DMS79 (cell line): ENCODE results near the gene SLC16A10.
"Not testable (repeated sequence)": the region's sequence is repeated elsewhere in the genome, so short reads cannot be mapped to it uniquely, and the experiment has no call there.

Source experiments
- DNase-seq: peaks from one replicate; lab custom pipeline; 2025; lab: John Stamatoyannopoulos, UW

The SLC16A10 gene

DNA sequence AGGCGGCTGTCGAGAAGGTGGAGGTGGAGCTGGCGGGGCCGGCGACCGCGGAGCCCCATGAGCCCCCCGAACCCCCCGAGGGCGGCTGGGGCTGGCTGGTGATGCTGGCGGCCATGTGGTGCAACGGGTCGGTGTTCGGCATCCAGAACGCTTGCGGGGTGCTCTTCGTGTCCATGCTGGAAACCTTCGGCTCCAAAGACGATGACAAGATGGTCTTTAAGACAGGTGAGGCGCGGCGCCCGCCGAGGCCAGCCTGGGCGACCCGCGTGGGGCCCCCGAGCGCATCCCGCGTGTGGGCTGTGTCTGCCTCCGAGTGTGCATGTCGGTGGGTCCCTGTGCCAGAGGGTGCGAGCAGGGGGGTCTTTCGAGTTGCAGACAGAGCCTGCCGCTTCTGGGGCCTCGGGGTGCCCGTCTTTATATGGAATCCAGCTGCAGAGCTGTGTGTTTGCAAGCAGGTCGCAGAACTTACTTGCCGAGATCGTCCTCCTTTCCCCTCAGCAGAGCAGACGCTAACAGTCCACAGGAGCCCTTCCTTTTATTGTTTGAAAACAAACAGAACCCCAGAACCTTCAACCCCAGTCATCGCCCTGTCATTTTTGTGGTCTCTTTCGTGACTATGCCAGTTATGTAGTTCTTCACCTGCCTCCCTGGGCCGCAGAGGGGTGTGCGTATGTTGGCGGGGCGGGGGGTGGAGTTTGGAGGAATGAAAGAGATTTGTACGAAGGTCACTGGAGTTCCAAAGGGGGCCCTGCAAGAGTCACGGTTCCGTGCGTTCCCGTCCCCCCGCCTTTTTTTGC, 766 bp downstream of the SLC16A10 start:
- peak; percentile 3 for DNase-seq

DNA sequence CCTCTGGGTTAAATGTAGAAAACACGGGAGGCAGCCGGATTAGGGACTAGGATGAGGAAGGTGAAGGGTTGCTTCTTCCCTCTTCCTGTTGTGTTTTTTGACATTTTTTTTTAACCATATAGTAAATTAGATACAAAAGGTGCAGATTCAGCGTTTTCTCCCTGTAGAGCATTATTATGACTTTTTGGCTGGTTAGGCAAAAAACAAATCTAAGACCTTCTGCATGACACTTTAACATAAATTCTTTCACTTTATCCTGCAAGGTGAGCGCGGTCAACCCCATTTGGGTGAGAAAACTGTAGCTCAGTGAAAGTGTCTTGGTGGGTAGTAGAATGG, 1.3 kb downstream of the SLC16A10 start:
- no peak for DNase-seq

DNA sequence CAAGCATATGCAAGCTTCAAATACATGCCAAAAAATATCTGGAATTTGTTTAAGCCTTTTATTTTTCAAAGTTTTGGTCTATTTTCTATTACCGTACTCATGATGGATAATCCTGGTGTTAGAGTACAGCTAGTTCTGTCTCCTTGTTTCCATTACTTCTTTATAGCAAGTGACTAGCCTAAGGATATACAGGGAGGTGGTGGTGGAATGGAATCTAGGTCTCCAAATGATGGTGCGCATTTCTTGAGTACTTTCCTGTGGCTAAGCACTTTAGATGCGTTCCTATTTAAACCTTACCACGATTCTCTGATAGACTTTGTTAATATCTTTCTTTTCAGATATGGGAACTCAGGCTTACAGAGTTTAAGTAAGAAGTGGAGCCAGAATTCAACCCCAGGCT, 3.5 kb downstream of the SLC16A10 start:
- no peak for DNase-seq

DNA sequence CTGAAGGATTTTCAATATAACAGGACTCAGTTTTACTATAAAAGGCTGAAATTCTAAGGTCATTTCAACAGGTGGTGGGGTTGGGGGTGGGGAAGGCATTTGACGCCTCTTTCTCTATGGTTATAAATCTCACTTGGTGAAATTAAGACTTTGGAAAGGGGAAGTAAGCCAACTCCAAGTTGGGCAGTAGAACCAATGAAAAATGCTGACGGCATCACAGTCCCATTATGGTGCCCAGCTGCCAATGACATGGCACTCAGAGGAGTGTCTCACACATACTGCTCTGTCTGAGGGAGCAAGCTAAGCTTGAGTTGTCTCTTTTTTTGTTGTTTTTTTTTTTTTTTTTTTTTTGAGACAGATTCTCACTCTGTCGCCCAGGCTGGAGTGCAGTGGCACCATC, 4.7 kb downstream of the SLC16A10 start:
- DNase-seq, result no peak

DNA sequence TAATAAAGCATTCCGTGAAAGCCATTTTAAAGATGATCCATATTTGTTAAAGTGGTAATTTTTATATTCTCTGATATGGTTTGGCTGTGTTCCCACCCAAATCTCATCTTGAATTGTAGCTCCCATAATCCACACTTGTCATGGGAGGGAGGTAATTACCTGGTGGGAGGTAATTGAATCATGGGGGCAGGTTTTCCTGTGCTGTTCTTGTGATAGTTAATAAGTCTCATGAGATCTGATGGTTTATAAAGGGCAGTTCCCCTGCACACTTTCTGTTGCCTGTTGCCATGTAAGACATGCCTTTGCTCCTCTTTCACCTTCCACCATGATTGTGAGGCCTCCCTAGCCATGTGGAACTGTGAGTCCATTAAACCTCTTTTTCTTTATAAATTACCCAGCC, 8.2 kb downstream of the SLC16A10 start:
- not testable (repeated sequence) for DNase-seq

DNA sequence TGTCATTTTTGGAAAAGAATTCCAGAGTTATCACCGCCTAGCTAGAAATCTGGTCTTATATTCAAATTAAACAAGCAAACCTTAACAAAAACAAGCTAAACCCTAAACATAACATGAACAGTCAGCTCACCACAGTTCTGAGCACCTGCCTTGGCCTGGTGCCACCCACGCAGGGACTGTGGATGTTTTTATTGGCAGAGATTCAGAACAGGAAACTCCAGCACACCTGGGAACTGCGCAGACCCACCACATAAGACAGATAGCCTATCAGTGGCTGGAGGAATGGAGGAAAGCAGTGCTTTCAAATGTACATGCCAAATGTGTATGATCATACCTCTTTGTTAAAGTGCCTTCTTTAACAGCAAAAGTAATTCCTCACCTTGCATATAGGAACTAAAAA, 8.9 kb downstream of the SLC16A10 start:
- DNase-seq, result peak; percentile 77

DNA sequence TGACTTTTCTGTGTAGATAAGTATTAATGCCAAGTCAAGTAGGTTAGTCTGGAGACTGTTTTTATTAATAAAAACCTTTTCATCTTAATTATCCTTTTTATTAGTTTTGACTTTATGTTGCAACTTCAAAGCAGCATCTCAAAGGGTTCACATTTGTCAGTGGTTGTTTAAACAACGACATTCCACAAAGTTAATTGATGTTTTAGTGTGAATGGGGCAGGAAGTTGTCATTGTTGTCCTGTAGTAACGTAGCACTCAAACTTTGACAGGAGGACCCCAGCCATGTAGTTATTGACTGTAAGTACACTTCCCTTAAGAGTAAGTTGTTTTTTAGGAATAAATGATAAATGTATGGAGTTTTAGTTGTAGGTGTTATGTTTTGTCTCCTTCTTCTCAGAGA, 11.3 kb downstream of the SLC16A10 start:
- DNase-seq, result no peak

DNA sequence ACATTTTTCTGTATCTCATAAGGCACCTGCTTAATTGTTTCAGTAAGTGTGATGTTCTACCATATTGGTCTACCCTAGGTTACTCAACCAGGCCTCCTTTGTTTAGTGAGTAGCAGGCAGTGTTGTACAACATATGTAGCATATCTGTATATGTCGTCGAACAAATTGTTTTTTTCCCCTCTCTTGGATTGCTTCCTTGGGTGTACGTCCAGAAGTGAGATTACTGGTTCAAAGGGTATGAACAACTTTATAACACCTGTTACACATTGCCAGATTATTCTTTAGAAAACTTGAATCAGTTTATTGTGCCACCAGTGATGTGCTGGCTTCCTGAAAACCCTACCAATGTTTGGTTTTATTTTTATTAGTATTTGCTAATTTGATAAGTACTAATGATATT, 14.7 kb downstream of the SLC16A10 start:
- no peak for DNase-seq

DNA sequence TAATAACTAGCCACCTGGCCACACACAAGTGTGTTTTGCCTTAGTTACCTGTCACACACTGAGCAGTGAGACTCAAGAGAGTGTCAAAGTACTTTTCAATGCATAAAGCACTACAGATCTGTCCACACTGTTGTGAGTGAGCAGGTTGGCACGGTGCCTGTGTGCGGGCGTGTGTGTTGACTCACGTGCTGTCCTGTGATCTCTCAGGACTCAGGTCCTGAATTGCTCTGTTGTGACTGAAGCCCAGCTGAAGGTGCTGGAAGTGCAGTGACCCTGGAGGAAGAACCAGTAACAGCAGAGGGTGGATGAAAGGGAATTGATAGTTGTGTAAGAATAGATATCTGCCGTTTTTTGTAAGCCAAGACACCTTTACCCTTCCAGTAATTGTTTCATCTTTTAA, 18.3 kb downstream of the SLC16A10 start:
- peak; percentile 80 for DNase-seq

DNA sequence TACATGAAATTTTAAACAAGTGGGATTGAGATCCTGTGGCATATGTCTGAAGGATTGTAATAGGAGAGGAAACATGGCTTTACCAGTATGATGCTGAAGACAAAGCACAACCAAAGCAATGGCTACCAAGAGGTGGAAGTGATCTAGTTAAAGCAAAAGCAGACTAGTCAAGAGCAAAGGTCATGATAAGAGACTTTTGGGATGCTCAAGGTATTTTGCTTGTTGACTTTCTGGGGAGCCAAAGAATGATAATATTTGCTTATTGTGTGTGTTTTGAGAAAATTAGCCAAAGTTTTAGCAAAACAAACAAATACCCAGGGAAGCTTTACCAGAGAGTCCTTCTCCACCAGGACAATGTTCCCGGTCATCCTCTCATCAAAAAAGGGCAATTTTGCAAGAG, 20.3 kb downstream of the SLC16A10 start:
- DNase-seq, result no peak

DNA sequence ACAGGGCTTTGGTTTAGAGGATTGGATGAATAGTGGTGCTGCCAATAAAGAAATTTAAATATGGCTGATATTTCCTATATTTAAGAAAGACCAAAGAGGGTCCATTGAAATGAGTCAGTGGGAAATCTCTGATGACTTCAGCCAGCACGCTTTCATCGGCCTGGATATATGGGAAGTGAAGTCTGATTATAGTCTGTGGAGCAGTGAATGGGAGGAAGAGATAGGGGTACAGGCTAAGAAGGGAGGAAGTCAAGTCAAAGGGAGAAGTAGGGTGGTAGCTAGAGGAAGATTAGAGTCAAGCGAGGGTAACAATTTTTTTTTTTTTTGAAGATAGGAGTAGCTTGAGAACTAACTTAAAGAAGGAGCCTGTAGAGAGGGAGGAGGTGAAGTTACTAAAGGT, 22.7 kb downstream of the SLC16A10 start:
- DNase-seq, result no peak

DNA sequence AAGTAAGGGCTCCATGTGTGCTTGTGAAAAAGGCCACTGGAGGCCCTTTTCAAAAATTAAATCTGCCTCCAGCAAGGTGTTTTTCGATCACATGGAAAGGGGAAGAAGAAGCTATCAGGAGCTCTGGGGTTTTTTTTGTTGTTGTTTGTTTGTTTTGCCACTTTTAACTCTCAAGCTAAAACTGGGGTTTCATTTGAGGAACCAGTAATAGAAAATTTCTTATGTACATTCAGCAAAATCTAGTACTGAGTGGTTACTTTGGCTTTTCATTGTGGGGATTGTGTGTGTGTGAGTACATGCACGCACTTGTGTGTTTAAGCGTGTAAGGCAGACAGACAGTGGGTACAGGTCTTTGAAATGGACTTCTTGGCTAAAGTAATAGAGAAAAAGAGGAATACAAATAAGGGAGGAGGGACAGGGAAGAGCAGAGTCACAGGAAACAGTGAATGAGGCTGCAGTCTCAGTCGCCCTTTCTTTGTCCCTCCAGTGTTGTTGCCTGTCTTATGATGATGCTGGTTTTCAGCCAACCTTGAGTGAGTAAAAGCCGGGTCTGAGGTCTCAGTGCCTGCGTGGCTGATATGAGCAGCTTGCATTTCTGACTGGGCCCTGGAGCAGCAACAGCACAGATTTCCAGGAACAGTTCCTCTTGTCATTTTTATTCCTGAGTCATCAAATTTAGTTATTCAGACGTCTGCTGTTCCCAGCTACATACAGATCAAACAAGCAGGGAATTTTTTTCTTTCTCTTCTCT, 26.2 kb downstream of the SLC16A10 start:
- no peak for DNase-seq

DNA sequence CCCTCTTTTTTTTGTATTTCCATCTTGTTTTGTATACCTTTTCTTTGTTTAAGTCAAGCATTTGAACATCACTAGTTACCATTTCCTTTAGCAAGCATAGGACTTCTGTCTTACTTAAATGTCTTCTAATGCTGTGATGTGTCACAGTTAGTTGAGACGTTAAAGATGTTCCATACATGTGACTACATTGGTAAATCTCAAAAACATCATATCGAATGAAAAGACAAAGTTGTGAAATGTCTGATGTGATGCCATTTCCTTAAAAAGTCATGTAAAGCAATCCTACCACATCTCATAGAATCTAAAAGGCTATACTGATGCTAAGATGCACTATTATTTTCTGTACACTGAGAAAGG, 26.8 kb downstream of the SLC16A10 start:
- DNase-seq, result no peak

DNA sequence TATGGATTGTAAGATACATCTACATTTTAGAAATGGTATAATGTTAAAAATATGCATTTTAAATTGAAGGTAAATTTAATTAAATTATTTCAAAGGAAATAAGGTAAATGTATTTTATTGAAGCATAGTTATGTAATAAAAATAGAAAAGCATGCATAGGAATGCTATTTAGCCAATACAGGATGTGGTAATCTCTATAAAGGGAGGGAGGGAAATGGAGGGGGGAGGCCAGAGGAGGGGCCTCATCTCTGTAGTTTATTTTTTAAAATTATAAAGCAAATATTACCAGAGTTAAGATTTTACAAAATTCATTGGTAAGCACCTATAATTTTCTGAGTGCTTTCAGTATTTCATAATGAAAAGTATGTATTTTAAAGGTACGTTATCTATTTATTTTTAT, 27.2 kb downstream of the SLC16A10 start:
- DNase-seq, result no peak

DNA sequence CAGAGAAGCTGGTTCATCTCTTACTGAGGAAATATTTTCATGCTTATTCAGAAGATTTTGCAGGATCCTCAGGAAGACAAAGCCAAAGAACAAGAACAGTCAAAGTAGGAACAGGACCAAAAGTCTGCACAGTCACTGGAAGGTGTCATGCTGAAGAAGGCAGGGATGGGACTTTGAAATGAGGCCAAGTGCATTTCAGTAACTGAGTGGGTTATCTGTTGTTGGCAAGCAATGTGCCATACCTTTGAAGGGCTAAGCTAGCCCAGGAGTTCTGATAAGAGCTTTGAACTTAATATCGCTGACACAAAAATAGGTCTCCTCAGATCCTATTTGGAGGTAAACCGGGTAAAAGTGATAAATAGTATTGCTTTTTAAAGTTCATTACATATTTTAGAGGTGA, 31.5 kb downstream of the SLC16A10 start:
- DNase-seq, result no peak

DNA sequence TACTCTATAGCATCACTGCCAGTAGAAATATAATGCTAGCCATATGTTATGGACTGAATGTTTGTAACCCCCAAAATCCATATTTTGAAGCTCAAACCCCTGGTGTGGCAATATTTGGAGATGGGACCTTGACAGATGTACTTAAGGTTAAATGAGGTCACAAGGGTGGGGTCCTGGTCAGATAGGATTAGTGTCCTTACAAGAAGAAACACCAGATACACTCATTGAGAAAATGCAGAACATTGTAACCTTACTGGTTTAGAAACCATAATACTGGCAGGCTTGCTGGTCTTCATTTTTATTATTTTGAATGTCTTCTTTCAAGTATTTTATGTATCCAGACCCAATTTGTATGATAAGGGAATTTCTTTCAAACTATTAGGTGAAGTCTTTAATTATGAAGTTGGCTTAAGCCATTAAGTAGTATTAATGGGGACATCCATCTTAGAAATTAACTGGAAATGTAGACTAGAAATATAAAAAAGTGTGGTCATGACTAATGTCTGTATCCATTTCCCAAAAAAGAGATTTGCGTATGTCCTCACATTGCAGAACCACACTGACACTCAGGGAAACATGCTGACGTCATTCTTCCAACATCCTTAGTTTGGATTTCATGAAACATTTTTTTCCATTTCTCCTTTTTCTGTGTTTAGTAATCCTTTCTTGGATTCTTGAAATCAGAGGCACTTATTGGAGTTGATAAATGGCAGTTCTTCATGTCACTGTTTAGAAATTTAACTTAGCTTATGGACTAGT, 32.4 kb downstream of the SLC16A10 start:
- DNase-seq, result no peak

DNA sequence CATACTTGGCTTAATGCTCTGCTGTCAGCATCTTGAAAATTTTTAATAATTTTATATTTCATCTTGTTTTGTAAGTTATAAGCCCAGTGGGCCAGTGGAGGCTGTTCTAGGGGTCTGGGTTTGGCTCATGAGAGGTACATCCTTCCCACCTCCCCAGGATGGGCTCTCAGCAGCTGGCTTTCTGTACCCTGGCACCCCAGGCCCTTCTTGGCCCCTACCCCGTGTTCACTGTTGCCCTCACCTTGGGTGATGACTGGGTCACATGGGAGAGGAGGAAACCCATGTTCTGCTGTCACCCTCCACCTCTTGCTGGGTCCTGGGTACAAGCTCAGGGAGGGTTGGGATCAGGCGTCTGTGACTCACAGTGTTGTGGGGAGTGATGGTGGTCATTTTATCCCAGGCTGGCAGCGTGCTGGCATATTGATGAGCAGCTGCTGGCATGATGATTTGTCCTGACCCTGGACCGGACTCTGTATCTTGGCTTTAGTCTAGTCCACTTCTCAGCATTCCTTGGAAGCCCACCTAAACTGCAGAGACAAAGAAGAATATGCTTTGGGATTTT, 34.6 kb downstream of the SLC16A10 start:
- no peak for DNase-seq

DNA sequence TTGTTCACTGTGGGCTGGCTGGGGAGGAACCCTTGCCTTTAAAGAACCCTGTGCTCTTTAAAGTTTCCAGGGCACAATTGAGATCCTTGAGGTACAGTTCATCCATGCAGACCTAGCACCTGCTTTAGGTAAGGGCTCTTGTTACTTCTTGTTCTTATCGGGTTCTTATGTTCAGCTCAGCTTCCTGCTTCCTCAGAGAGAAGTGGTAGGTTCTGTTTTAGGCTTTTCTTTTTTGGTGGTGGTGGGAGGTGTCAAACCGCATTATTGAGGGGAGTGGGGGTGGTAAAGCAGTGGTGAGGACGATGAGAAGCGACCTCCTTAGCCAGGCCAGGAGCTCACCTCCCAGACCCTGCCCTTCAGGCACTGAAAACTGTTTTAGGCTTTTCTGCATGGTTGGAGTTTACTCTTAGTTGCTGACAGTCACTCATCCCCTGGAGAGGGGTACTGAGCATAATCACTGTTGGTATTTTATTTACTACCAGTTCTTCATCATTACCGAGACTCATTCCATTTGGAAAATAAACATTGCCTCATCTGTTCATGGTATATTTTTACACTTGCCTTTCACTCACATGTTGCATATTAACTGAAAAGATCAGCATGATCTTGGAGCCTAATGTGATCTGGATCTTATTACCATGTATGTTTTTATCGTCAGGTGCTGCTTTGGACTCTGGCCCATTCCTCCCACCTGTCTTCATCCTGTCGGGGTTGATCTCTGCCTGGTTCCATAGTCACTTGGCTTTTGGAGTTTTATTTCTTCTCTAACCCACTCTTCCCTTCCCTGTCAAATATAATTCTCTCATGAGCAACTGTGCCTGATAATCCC, 35.4 kb downstream of the SLC16A10 start:
- peak; percentile 85 for DNase-seq

DNA sequence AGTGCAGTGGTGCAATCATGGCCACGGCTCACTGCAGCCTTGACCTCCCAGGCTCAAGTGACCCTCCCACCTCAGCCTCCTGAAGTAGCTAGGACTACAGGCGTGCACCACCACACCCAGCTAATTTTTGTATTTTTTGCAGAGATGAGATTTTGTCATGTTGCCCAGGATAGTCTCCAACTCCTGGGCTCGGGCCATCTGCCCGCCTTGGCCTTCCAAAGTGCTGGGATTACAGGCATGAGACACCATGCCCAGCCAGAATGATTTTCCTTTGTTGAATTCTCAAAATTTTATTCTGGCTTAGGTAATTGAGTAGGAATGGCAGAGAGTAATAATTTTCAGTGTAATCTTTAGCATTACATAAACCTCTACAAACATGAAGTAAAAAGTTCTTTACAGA, 37.1 kb downstream of the SLC16A10 start:
- no peak for DNase-seq

DNA sequence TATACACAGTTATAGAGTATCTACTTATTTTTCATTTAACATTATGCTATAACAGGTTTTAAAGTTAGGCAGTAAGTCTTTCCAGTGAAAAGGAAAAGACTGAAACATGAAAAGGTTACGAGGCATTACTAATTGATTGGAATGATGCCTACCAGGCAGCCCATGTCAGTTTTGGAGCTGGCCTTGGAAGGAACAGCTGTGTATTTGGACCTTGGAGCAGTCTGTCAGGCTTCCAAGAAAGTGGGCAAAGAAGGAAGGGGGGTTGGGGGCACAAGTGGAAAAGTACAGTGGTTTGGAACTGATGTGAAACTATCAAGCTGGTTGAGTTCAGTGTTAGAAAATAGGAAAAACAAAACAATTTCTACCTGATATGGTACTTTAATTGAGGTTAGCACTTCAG, 41.7 kb downstream of the SLC16A10 start:
- peak; percentile 39 for DNase-seq

DNA sequence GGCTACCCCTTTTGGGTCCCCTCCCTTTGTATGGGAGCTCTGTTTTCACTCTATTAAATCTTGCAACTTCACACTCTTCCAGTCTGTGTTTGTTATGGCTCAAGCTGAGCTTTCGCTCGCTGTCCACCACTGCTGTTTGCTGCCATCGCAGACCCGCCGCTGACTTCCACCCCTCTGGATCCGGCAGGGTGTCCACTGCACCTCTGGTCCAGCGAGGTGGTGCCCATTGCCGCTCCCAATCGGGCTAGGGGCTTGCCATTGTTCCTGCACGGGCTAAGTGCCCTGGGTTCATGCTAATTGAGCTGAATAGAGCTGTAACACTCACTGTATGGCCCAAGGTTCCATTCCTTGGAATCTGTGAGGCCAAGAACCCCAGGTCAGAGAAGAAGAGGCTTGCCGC, 43.7 kb downstream of the SLC16A10 start:
- DNase-seq, result not testable (repeated sequence)

DNA sequence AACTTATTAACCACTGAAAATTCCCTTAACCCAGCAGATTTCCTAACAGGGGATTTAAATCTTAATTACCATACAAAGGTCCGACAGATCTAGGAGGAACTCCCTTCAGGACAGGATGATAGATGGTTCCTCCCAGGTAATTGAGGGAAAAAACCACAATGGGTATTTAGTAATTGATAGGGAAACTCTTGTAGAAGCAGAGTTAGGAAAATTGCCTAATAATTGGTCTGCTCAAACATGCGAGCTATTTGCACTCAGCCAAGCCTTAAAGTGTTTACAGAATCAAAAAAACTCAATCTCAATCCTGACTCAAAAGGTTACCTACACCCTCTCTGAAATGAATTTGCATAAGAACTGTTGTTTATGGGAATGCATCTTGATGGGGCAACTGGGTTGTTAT, 45.4 kb downstream of the SLC16A10 start:
- peak; percentile 16 for DNase-seq
